Endothelial cell (in vitro differentiated cells): ENCODE data around the gene PHF2. TPM values are rescaled to one million over a fixed set of nuclear protein-coding genes. Genes with fewer than 3 reads are reported as not detected.

Experiments
- DNase-seq: peaks from one replicate; pipeline ENCODE4 v3.0.0; 2021; ENCODE audit warnings: low spot score
- H3K27ac Mint-ChIP-seq: one replicate; pipeline ENCODE4 v1.8.0; 2021; ENCODE audit warnings: mixed read lengths, inconsistent platforms; ENCODE audit not compliant: unreplicated experiment
- H3K27me3 Mint-ChIP-seq: one replicate; pipeline ENCODE4 v1.8.0; 2021; ENCODE audit warnings: mild to moderate bottlenecking, moderate library complexity, mixed read lengths, inconsistent platforms; ENCODE audit not compliant: unreplicated experiment
- H3K36me3 Mint-ChIP-seq: one replicate; pipeline ENCODE4 v1.8.0; 2021; ENCODE audit warnings: mild to moderate bottlenecking, low read depth, mixed read lengths, inconsistent platforms; ENCODE audit not compliant: unreplicated experiment
- H3K4me1 Mint-ChIP-seq: one replicate; pipeline ENCODE4 v1.8.0; 2021; ENCODE audit warnings: mild to moderate bottlenecking, mixed read lengths, inconsistent platforms; ENCODE audit not compliant: unreplicated experiment
- H3K4me3 Mint-ChIP-seq: one replicate; pipeline ENCODE4 v1.8.0; 2021; ENCODE audit warnings: mild to moderate bottlenecking, mixed read lengths, inconsistent platforms; ENCODE audit not compliant: unreplicated experiment
- H3K9me3 Mint-ChIP-seq: one replicate; pipeline ENCODE4 v1.8.0; 2021; ENCODE audit warnings: mixed read lengths, inconsistent platforms; ENCODE audit not compliant: unreplicated experiment
- total RNA-seq: library from RNA; stranded (reverse); fragmentation: NEBNext Ultra II Directional; extraction: Animal tissue kit (Norgen Biotek cat#: 25700); gene quantifications from one replicate; pipeline ENCODE4 v1.2.1, GENCODE V29; 2021; ENCODE audit not compliant: unreplicated experiment
- TF ChIP-seq, protein P1 (sequence below): fragments of 200-600 bp; sonication (generic); IDR thresholded peaks from one replicate; pipeline ENCODE4 v1.5.0; 2021; ENCODE audit warnings: antibody characterized with exemption; ENCODE audit not compliant: unreplicated experiment

PHF2 gene
- total RNA-seq, 1 donor from 2014 or later = 20.9 TPM

DNA sequence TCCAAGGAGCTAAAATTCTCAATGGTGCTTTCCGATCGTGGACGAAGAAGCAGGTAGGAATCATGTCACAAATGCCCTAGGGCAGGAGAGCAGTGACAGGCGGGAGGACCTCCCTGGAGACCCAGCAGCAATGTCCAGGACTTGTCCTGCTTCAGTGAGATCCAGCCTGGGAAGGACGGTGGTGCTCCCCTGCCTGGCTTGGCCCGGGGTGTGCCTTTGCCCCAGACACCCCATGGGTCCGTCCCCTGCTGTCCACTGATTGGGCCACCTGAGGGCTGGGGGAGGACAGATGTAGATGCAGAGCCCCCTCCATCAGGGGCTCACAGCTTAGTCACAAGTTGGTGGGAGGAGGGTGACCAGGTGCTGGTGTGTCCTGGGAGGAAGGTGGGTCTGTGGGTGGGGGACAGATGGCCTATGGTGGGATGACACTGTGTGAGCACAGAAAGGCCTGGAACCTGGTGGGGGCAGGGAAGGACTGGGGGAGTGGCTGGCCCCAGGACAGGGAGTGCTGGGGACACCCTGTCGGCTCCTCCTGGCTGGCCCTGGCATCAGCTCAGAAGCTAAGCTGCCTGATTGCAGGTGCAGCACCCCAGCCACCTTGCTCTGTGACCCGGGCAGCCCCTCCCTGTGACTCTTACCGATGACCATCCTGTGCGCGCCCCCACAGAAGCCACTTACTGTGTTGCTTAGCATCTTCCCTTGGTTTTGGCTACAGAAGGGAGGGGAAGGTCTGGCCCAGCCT, 82.0 kb downstream of the PHF2 start:
- Mint-ChIP-seq H3K27ac (no peak overlapping the region), H3K9me3 (no peaks in the 10 kb centered on the region), H3K4me1 (no peaks in the 10 kb centered on the region), H3K4me3 (no peak overlapping the region), H3K36me3 (peaks cover 12% of the 10 kb centered on the region), H3K27me3 (peaks cover 5% of the 10 kb centered on the region)
- TF ChIP-seq, protein P1, sequence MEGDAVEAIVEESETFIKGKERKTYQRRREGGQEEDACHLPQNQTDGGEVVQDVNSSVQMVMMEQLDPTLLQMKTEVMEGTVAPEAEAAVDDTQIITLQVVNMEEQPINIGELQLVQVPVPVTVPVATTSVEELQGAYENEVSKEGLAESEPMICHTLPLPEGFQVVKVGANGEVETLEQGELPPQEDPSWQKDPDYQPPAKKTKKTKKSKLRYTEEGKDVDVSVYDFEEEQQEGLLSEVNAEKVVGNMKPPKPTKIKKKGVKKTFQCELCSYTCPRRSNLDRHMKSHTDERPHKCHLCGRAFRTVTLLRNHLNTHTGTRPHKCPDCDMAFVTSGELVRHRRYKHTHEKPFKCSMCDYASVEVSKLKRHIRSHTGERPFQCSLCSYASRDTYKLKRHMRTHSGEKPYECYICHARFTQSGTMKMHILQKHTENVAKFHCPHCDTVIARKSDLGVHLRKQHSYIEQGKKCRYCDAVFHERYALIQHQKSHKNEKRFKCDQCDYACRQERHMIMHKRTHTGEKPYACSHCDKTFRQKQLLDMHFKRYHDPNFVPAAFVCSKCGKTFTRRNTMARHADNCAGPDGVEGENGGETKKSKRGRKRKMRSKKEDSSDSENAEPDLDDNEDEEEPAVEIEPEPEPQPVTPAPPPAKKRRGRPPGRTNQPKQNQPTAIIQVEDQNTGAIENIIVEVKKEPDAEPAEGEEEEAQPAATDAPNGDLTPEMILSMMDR = no peak
- no peak for DNase-seq

DNA sequence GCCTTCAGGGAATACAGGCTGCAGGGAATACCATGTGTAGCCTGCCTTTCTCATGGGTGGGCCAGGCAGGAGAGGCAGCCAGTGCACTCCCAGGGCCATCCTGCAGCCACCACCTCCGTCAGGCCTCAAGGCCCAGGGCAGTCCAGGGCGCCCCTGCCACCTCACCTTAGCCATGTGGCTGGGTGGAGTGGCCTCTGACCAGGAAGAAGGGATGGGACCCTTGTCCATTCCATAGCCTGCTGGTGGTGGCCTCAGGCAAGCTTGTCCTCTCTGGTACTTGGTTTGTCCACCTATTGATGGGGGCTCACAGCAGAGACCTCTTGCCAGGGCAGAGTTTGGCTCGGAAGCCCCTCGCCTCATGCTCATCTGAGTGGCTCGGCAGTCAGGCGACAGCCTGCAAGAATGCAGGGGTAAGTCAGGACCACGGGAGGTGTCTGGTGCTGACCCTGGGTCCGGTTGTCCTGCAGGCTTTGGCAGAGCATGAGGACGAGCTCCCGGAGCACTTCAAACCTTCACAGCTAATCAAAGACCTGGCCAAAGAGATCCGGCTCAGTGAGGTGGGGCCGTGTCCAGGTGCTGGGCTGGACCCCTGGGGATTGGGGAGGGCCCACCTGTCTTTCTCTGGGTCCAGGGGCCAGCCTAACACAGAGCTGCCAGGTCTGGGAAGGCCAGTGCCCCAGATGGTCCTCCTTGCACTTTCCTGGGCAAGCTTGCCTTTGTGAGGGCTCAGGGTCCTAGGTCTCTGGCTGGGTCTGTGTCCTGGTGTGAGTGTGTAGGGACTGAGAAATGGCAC, 82.9 kb downstream of the PHF2 start:
- Mint-ChIP-seq H3K9me3 (no peaks in the 10 kb centered on the region), H3K27ac (no peak overlapping the region), H3K4me3 (no peak overlapping the region), H3K36me3 (peaks cover 9% of the 10 kb centered on the region), H3K27me3 (peaks cover 5% of the 10 kb centered on the region), H3K4me1 (no peaks in the 10 kb centered on the region)
- TF ChIP-seq, protein P1 = no peak
- DNase-seq = no peak

DNA sequence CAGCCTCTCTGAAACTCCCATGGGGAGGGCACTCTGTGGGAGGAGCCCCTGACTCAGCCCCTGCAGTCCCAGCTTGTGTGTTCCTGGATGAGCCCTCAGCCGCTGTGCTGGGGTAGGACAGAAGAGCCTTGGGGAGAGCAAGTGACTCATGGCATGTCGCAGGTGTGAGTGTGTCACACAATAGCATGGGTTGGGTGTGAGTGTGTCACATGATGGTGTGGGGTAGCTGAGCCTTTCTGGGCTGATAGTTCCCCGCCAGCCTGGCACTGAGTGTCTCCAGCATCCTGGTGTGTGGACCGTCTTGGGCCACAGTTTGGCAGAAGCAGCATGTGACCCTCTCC, 83.4 kb downstream of the PHF2 start:
- no peak for DNase-seq
- TF ChIP-seq, protein P1 = no peak
- H3K9me3 Mint-ChIP-seq = no peaks in the 10 kb centered on the region
- H3K27ac Mint-ChIP-seq = no peak overlapping the region
- no peaks in the 10 kb centered on the region for H3K4me1 Mint-ChIP-seq
- peak overlapping the region; percentile 31 for H3K4me3 Mint-ChIP-seq
- H3K36me3 Mint-ChIP-seq = peaks cover 14% of the 10 kb centered on the region
- H3K27me3 Mint-ChIP-seq = peaks cover 5% of the 10 kb centered on the region

DNA sequence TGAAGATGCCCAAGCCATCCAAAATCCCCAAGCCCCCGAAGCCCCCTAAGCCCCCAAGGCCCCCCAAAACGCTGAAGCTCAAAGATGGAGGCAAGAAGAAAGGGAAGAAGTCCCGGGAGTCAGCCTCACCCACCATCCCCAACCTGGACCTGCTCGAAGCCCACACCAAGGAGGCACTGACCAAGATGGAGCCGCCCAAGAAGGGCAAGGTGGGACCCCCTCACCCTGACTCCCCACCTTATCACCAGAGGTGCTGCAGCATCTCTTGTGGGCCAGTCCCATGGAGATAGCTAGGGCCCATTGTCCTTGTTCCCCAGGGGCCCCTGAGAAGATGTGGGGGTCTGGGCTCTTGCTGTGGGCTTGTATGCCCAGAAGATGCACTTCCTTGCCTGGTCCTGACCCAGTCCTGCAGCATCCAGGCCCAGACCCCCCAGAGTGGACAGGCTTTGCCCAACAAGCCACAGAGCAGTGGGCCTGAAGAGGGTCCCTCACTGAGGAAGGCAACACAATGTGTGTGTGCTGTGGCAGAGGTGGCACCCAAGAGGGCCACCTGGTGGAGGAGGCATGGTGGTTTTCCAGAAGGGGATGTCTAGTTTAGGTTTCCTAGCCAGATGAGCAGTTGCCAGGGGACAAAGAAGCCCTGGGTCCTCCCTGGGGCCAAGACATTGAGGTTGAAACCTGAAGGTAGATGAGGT, 84.1 kb downstream of the PHF2 start:
- no peak overlapping the region for H3K4me3 Mint-ChIP-seq
- peaks cover 14% of the 10 kb centered on the region for H3K36me3 Mint-ChIP-seq
- DNase-seq = no peak
- no peaks in the 10 kb centered on the region for H3K9me3 Mint-ChIP-seq
- TF ChIP-seq, protein P1 = no peak
- no peaks in the 10 kb centered on the region for H3K4me1 Mint-ChIP-seq
- peaks cover 5% of the 10 kb centered on the region for H3K27me3 Mint-ChIP-seq
- H3K27ac Mint-ChIP-seq = no peak overlapping the region
